ENCODE measurements around the gene CPNE4. TPM values are rescaled to one million over a fixed set of nuclear protein-coding genes. Genes with fewer than 3 reads are reported as not detected.
A peak's percentile ranks its signal among the peaks of the same experiment; 100 is the strongest.

Gene CPNE4
- total and polyA plus RNA-seq, 2 donors (not counting 3 experiments of a cell fraction or from before 2014, with no cell fraction given): not detected

GRCh38 chr3:131549340-131549739 is 485.5 kb downstream of the CPNE4 start:
- H3K9me3 ChIP-seq (replicated peaks; ENCODE audit: control insufficient read depth, insufficient read depth, low read length): no peaks in the 10 kb centered on the region
- H3K9ac ChIP-seq (replicated peaks; ENCODE audit: extremely low read depth, insufficient read depth, low read length): no peak overlapping the region
- ChIA-PET CTCF (interaction anchor here (0.5 to 2.2 kb wide), 7 partner anchors 9 to 486 kb away, joined by 3 to 7 read pairs (median 5); partner anchors contain the start of gene CPNE4), POLR2A (no interaction called here)
- no peaks in the 10 kb centered on the region for H3K9me1 ChIP-seq (replicated peaks; ENCODE audit: control insufficient read depth, extremely low read depth, insufficient read depth, low read length)
- no peak overlapping the region for H2AFZ ChIP-seq (ENCODE audit: low read depth, low read length)
- H3K27ac ChIP-seq (ENCODE audit: insufficient read depth, low read depth, low read length): no peak overlapping the region
- intact Hi-C loops (cut with micrococcal nuclease): loop anchor here (5.0 kb wide), 1 partner anchor 478 kb away; no protein-coding TSS in a partner anchor
- H3K36me3 ChIP-seq (ENCODE audit: control insufficient read depth in 2 of 2, extremely low read depth in 1 of 2, insufficient read depth in 2 of 2, low read length in 2 of 2): no peaks in the 10 kb centered on the region
- FAIRE-seq (no peak), DNase-seq (ENCODE audit: low read depth, low spot score) (no peak)
- TF ChIP-seq CTCF (IDR thresholded peaks at IDR 0.05; ENCODE audit: extremely low read depth in 1 of 2, insufficient read depth in 1 of 2, low read depth in 1 of 2, low read length in 2 of 2) (peak; percentile 20 to 28), MAX (IDR thresholded peaks at IDR 0.05; ENCODE audit: insufficient read depth, insufficient read length) (no peak)
- dilution Hi-C loops (cut with MboI; ENCODE audit: extremely low pct_ligation_motif_present, low sequenced_read_pairs): no loop called here
- no peaks in the 10 kb centered on the region for H3K4me1 ChIP-seq (ENCODE audit: control insufficient read depth, extremely low read depth, insufficient read depth, low read length)
- H3K4me3 ChIP-seq (replicated peaks in 1 of 3; ENCODE audit: insufficient read depth in 1 of 3, low read depth in 1 of 3, low read length in 3 of 3): no peak overlapping the region
- H3K4me2 ChIP-seq (ENCODE audit: insufficient read depth, low read length): no peak overlapping the region
- H3K27me3 ChIP-seq (ENCODE audit: control insufficient read depth in 2 of 2, insufficient read depth in 2 of 2, low read length in 2 of 2): peaks cover 4 to 6% of the 10 kb centered on the region in 2 experiments
- BruUV-seq (replicated peaks): no TSS peak
- no peaks in the 10 kb centered on the region for H4K20me1 ChIP-seq (replicated peaks; ENCODE audit: control insufficient read depth, extremely low read depth, insufficient read depth, low read length)
- no peaks in the 10 kb centered on the region for H3K79me2 ChIP-seq (ENCODE audit: control insufficient read depth, insufficient read depth, low read length)

GRCh38 chr3:131547585-131547984 is 487.2 kb downstream of the CPNE4 start:
- BruUV-seq (replicated peaks): no TSS peak

More at GRCh38 chr3:131547585-131547984, 487.2 kb downstream of the CPNE4 start:
- intact Hi-C loops (cut with micrococcal nuclease): loop anchor here (5.0 kb wide), 1 partner anchor 480 kb away; no protein-coding TSS in a partner anchor
- Histone ChIP-seq H3K4me2 (ENCODE audit: insufficient read depth, low read length) (no peak overlapping the region), H3K4me3 (replicated peaks in 1 of 3; ENCODE audit: insufficient read depth in 1 of 3, low read depth in 1 of 3, low read length in 3 of 3) (no peak overlapping the region), H3K27ac (ENCODE audit: insufficient read depth, low read depth, low read length) (no peak overlapping the region), H3K4me1 (ENCODE audit: control insufficient read depth, extremely low read depth, insufficient read depth, low read length) (peaks cover 5% of the 10 kb centered on the region), H3K36me3 (ENCODE audit: control insufficient read depth in 2 of 2, extremely low read depth in 1 of 2, insufficient read depth in 2 of 2, low read length in 2 of 2) (no peaks in the 10 kb centered on the region), H3K27me3 (ENCODE audit: control insufficient read depth in 2 of 2, insufficient read depth in 2 of 2, low read length in 2 of 2) (peaks cover 2 to 6% of the 10 kb centered on the region in 2 experiments), H3K9ac (replicated peaks; ENCODE audit: extremely low read depth, insufficient read depth, low read length) (no peak overlapping the region), H3K9me1 (replicated peaks; ENCODE audit: control insufficient read depth, extremely low read depth, insufficient read depth, low read length) (no peaks in the 10 kb centered on the region), H3K9me3 (replicated peaks; ENCODE audit: control insufficient read depth, insufficient read depth, low read length) (no peaks in the 10 kb centered on the region), H3K79me2 (ENCODE audit: control insufficient read depth, insufficient read depth, low read length) (no peaks in the 10 kb centered on the region), H4K20me1 (replicated peaks; ENCODE audit: control insufficient read depth, extremely low read depth, insufficient read depth, low read length) (no peaks in the 10 kb centered on the region), H2AFZ (ENCODE audit: low read depth, low read length) (no peak overlapping the region)
- DNase-seq (ENCODE audit: low read depth, low spot score) (no peak), FAIRE-seq (no peak)
- ChIA-PET POLR2A (no interaction called here), CTCF (interaction anchor here (0.7 to 2.2 kb wide), 6 partner anchors 9 to 665 kb away, joined by 3 to 6 read pairs (median 4); partner anchors contain the start of gene CPNE4)
- dilution Hi-C loops (cut with MboI; ENCODE audit: extremely low pct_ligation_motif_present, low sequenced_read_pairs): no loop called here
- TF ChIP-seq POLR2AphosphoS5 (IDR thresholded peaks at IDR 0.05; ENCODE audit: insufficient read depth, low read depth, low read length) (no peak), MYC (IDR thresholded peaks at IDR 0.05; ENCODE audit: low read depth, low read length) (no peak), MAX (IDR thresholded peaks at IDR 0.05; ENCODE audit: insufficient read depth, insufficient read length) (no peak), FOS (IDR thresholded peaks at IDR 0.05; ENCODE audit: borderline replicate concordance, insufficient read depth, low read length) (no peak), GATA2 (IDR thresholded peaks at IDR 0.05; ENCODE audit: insufficient read depth, insufficient read length, low read depth, low read length) (no peak), EZH2 (IDR thresholded peaks at IDR 0.05; ENCODE audit: borderline replicate concordance, low read depth, low read length, severe bottlenecking) (no peak)

Data from endothelial cell of umbilical vein (primary cell).